ENCODE data around the gene WNT1.

WNT1 gene

GRCh38 chr12:49028666-49029275 lies 50.6 kb downstream of the WNT1 start:
- Mint-ChIP-seq H3K27me3 (ENCODE audit: low read depth) (no peaks in the 10 kb centered on the region), H3K4me3 (no peak overlapping the region), H3K4me1 (ENCODE audit: low read depth) (no peaks in the 10 kb centered on the region), H3K27ac (no peak overlapping the region), H3K9me3 (no peaks in the 10 kb centered on the region), H3K36me3 (ENCODE audit: low read depth) (peaks cover 44% of the 10 kb centered on the region)
- DNase-seq (ENCODE audit: low spot score) = no peak

GRCh38 chr12:49030119-49030518 lies 52.0 kb downstream of the WNT1 start:
- H3K9me3 Mint-ChIP-seq = no peaks in the 10 kb centered on the region
- no peak for DNase-seq (ENCODE audit: low spot score)
- H3K4me3 Mint-ChIP-seq = no peak overlapping the region
- H3K4me1 Mint-ChIP-seq (ENCODE audit: low read depth) = no peaks in the 10 kb centered on the region
- peak overlapping the region; percentile 0 for H3K27ac Mint-ChIP-seq
- H3K27me3 Mint-ChIP-seq (ENCODE audit: low read depth) = no peaks in the 10 kb centered on the region
- peaks cover 51% of the 10 kb centered on the region for H3K36me3 Mint-ChIP-seq (ENCODE audit: low read depth)

- Mint-ChIP-seq H3K4me1 (ENCODE audit: low read depth) (no peaks in the 10 kb centered on the region), H3K4me3 (no peak overlapping the region), H3K36me3 (ENCODE audit: low read depth) (peaks cover 53% of the 10 kb centered on the region), H3K9me3 (no peaks in the 10 kb centered on the region), H3K27ac (no peak overlapping the region), H3K27me3 (ENCODE audit: low read depth) (no peaks in the 10 kb centered on the region)
- DNase-seq (ENCODE audit: low spot score) = no peak
Observed at GRCh38 chr12:49030714-49031572, 52.8 kb downstream of the WNT1 start.

GRCh38 chr12:49031573-49032161 lies 53.5 kb downstream of the WNT1 start:
- no peak overlapping the region for H3K27ac Mint-ChIP-seq
- peaks cover 53% of the 10 kb centered on the region for H3K36me3 Mint-ChIP-seq (ENCODE audit: low read depth)

More at GRCh38 chr12:49031573-49032161, 53.5 kb downstream of the WNT1 start:
- no peaks in the 10 kb centered on the region for H3K27me3 Mint-ChIP-seq (ENCODE audit: low read depth)
- no peaks in the 10 kb centered on the region for H3K9me3 Mint-ChIP-seq
- H3K4me3 Mint-ChIP-seq = no peak overlapping the region
- H3K4me1 Mint-ChIP-seq (ENCODE audit: low read depth) = no peaks in the 10 kb centered on the region
- no peak for DNase-seq (ENCODE audit: low spot score)
